ENCODE measurements around the gene KRT23.
"Not testable (repeated sequence)": the region's sequence is repeated elsewhere in the genome, so short reads cannot be mapped to it uniquely, and the experiment has no call there.

The KRT23 gene

GRCh38 chr17:40947929-40948328 is 10.5 kb upstream of the KRT23 start:
- DNase-seq: no peak

- no peak for DNase-seq
Measured at GRCh38 chr17:40945414-40945813, 8.0 kb upstream of the KRT23 start.

- no peak for DNase-seq
Measured at GRCh38 chr17:40944531-40944930, 7.1 kb upstream of the KRT23 start.

GRCh38 chr17:40942553-40942952 is 5.1 kb upstream of the KRT23 start:
- no peak for DNase-seq

- no peak for DNase-seq
Measured at GRCh38 chr17:40940266-40940665, 2.8 kb upstream of the KRT23 start.

GRCh38 chr17:40938981-40939380 is 1.5 kb upstream of the KRT23 start:
- no peak for DNase-seq

- no peak for DNase-seq
Measured at GRCh38 chr17:40936976-40937375, 470 bp downstream of the KRT23 start.

GRCh38 chr17:40936437-40936971 is 942 bp downstream of the KRT23 start:
- DNase-seq: no peak

- no peak for DNase-seq
Measured at GRCh38 chr17:40935624-40936023, 1.8 kb downstream of the KRT23 start.

GRCh38 chr17:40932608-40933007 is 4.8 kb downstream of the KRT23 start:
- DNase-seq: no peak

- DNase-seq: no peak
Measured at GRCh38 chr17:40931311-40931710, 6.1 kb downstream of the KRT23 start.

GRCh38 chr17:40926341-40926740 is 11.1 kb downstream of the KRT23 start:
- no peak for DNase-seq

- no peak for DNase-seq
Measured at GRCh38 chr17:40922239-40922638, 15.2 kb downstream of the KRT23 start.

GRCh38 chr17:40921026-40921425 is 16.4 kb downstream of the KRT23 start:
- DNase-seq: no peak

GRCh38 chr17:40917116-40917515 is 20.3 kb downstream of the KRT23 start:
- DNase-seq: not testable (repeated sequence)

GRCh38 chr17:40916366-40916765 is 21.1 kb downstream of the KRT23 start:
- DNase-seq: no peak

GRCh38 chr17:40915721-40916256 is 21.7 kb downstream of the KRT23 start:
- DNase-seq: no peak

GRCh38 chr17:40915199-40915661 is 22.2 kb downstream of the KRT23 start:
- no peak for DNase-seq

- DNase-seq: no peak
Measured at GRCh38 chr17:40914075-40914855, 23.2 kb downstream of the KRT23 start.

GRCh38 chr17:40912486-40913210 is 24.8 kb downstream of the KRT23 start:
- DNase-seq: no peak

- no peak for DNase-seq
Measured at GRCh38 chr17:40910441-40910841, 27.0 kb downstream of the KRT23 start.

- DNase-seq: no peak
Measured at GRCh38 chr17:40909755-40910154, 27.7 kb downstream of the KRT23 start.

GRCh38 chr17:40909351-40909750 is 28.1 kb downstream of the KRT23 start:
- peak; percentile 60 for DNase-seq

- DNase-seq: no peak
Measured at GRCh38 chr17:40906613-40907012, 30.8 kb downstream of the KRT23 start.
